ENCODE results near the gene SETD5.

SETD5 gene, protein sequence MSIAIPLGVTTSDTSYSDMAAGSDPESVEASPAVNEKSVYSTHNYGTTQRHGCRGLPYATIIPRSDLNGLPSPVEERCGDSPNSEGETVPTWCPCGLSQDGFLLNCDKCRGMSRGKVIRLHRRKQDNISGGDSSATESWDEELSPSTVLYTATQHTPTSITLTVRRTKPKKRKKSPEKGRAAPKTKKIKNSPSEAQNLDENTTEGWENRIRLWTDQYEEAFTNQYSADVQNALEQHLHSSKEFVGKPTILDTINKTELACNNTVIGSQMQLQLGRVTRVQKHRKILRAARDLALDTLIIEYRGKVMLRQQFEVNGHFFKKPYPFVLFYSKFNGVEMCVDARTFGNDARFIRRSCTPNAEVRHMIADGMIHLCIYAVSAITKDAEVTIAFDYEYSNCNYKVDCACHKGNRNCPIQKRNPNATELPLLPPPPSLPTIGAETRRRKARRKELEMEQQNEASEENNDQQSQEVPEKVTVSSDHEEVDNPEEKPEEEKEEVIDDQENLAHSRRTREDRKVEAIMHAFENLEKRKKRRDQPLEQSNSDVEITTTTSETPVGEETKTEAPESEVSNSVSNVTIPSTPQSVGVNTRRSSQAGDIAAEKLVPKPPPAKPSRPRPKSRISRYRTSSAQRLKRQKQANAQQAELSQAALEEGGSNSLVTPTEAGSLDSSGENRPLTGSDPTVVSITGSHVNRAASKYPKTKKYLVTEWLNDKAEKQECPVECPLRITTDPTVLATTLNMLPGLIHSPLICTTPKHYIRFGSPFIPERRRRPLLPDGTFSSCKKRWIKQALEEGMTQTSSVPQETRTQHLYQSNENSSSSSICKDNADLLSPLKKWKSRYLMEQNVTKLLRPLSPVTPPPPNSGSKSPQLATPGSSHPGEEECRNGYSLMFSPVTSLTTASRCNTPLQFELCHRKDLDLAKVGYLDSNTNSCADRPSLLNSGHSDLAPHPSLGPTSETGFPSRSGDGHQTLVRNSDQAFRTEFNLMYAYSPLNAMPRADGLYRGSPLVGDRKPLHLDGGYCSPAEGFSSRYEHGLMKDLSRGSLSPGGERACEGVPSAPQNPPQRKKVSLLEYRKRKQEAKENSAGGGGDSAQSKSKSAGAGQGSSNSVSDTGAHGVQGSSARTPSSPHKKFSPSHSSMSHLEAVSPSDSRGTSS (N-terminal part only)

DNA sequence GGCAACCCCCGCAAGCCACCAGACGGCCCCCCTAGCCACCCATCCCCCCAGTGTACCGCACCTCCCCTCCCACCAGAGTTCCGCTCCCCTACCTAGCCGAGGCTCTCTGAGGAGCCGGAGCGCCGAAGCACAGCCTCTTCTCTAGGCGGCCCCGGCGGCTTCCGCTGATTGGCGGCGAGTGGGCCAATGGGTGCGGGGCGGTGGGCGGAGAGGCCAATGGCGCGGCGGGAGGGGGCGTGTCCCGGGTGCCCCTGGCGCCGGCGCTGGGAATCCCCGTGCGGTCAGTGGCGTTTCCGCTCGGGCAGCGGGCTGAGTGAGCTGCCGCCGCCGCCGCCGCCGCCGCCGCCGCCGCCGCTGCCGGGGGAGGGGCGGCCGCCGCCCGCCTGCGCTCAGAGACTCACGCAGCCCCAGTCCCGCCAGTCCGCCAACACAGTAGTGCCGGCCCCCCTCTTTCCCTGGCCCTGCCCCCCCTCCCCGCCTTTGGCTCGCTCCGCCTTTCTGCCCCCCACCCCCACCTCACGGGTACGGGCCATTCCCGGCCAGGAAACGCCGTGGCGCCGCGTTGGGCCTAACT, at the start of gene SETD5:
Gene SETD5, plus strand, starts transcription at position 284 of the 574 bp plus-strand sequence. CDS start 31,324 bp downstream, outside the sequence.
- DNase-seq (ENCODE audit: low read depth in 2 of 2), result peak; percentile 96 to 97

GRCh38 chr3:9347887-9348286, 49.5 kb upstream of the SETD5 start:
- DNase-seq (ENCODE audit: low read depth in 2 of 2), result peak in 1 of 2 experiments; percentile 32

GRCh38 chr3:9349321-9350117, 47.9 kb upstream of the SETD5 start:
- DNase-seq (ENCODE audit: low read depth in 2 of 2), result peak; percentile 33 to 37

DNA sequence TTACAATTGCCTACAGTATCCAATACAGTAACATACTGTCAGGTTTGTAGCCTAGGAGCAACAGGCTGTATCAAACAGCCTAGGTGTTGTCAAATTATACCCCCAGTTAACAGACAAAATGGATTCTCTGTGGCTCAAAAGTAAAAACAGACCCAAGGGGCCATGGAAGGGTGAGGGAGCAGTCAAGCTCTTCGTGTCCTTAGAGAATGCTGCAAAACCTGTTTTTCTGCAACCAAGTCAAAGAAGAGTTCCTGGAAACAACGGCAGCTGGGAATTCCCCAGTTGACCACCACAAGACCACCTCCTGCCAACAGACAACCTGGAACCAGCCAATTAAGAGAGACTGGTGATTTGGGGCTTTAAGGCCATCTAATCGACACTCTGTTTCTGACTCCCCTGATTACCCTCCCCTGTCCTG, 45.7 kb upstream of the SETD5 start:
- no peak for DNase-seq (ENCODE audit: low read depth in 2 of 2)

DNA sequence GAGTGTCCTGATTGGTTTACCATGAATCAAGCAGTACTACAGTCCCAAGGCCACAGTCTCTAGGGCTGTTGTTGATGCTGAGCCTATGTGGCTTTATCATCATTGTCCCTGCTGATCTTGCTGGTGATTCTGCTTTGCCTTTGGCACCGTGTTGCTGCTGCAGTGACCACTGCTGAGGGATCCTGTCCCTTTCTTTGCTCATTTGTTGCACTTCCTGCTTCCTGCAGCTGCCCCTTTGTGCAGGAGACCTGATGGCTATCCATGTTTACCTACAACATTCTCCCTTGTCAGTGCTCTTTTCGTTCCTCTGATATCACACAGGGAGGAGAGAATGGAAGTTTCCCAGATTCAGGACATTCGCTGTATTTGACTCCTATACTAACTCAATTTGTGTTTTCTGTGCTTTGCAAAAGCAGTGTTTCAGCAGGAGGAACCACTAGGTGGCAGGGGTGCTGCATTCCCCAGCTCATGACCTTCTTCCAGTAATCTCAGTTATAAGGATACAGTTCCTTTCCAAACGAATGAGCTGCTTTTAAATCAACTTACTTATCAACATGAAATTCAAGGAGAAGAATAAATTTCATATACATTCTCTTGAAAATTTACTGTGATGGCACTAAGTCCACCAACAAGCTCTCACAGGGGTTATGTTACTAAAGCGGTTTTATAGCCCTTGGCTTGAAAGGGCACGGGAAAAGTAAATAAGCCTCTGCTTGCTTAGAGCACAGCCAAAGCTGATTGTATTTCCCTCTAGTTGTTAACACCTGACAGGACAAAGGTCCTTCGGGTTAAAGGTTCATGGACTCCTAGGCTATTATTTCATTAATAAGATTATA, 44.3 kb upstream of the SETD5 start:
- peak in 1 of 2 experiments; percentile 34 for DNase-seq (ENCODE audit: low read depth in 2 of 2)

GRCh38 chr3:9361691-9362388, 35.6 kb upstream of the SETD5 start:
- no peak for DNase-seq (ENCODE audit: low read depth in 2 of 2)

DNA sequence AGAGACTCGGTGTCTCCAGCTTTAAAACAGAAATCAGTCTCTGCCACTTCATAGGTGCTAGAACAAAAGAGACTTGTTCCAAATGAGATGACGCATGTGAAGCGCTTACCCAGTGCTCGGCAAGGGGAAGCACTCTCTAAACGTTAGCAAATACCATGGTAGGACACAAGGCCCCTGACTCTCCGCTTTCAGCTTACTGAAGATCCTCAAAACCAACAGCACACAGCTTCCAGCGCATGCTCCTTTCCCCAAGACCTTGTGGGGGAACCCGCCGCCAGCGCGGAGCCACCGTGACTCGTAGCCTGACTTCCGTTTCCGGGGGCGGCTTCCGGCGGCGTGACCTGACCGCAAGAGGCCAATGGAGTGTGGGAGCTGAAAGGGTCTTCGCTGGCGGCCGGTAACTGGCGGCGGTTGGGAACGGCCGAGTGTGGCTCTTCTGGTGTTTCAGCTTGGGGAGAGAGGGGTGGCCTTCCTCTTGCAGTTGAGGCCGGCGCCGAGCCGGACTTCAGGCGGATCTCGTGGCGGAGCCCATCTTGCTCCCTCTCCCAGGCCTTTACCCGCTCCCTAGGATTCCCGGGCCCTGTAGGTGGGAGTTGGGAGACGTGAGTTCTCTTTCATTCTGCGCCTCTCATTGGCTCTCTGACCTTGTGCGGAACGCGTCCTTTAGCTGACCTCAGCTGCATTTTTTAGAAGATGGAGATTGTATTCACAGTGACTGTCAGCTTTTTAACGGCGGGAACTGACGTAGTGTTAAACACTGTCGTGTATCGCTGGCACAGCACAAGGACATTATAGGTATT, 34.5 kb upstream of the SETD5 start, which contains the start of gene THUMPD3:
Gene THUMPD3, plus strand, starts transcription at position 324 of the 800 bp plus-strand sequence. CDS start 2,015 bp downstream, outside the sequence.
- DNase-seq (ENCODE audit: low read depth in 2 of 2), result peak; percentile 72

DNA sequence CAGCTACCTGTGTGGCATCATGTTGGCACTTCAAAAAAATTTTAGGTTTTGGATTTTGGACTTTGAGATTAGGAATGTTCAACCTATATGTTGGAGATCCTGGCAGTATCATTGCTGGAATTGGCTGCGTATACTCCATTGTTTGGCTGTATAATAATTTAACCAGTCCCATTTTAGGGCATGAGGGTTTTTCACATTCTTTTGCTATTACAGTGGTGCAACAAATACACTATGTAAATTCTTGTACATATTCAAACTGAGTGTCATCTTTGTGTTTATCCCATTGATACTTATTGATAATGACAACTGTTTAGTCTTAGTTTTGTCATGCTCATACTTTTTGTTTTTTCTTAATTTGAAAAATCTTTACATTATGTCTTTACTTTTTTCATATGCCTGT, 27.9 kb upstream of the SETD5 start:
- no peak for DNase-seq (ENCODE audit: low read depth in 2 of 2)

DNA sequence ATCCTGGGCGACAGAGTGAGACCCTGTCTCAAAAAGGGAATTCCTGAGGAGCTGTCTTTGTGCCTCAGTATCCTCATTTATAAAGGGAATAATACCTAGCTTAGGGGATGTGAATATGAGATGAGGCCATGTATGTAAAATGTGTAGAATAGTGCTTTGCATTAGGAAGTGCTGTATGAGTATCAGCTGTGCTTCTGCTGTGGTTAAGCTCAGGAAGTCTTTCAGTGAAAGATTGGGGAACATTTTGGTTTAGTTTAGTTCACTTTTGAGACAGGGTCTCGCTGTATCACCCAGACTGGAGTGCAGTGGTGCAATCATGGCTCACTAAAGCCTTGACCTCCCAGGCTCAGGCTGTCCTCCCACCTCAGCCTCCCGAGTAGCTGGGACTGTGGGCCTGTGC, 23.9 kb upstream of the SETD5 start:
- DNase-seq (ENCODE audit: low read depth in 2 of 2), result no peak

- no peak for DNase-seq (ENCODE audit: low read depth in 2 of 2)
Observed at GRCh38 chr3:9377981-9378380, 19.4 kb upstream of the SETD5 start.

DNA sequence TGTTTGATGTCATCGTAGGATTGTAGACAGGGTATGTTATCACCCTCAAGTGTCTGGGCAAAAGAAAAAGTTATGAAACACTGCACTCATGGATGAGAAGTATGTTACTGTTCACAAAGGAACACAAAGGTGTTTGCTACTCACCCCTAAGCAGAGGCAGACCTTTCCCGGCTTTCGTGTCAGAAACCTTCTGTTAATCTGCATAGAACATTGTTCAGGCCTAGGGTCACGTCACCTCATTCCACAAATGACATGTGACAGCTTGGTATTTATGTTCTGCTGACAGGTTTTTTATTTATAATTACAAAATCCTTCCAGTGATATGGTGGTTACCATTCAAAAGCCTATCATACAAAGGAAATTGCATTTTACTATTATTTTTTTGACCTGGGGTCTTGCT, 18.1 kb upstream of the SETD5 start:
- DNase-seq (ENCODE audit: low read depth in 2 of 2), result no peak

DNA sequence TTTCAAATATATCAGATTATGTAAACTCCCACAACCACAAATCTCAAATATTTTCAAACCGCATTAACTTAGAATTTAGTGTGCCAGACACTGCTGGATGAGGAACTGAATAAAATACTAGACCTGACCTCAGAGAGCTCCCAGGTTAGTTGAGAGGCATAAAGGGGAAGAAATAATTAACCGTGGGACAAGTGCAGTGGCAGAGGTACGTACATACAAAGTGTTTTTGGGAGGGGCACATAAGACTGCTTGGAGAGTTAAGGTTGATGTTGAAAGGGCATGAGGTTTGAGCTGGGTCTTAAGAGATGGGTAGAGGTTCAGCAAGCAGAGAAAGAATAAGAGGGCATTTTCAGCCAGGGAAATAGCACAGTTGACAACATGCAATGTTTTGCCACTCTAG, 17.4 kb upstream of the SETD5 start:
- DNase-seq (ENCODE audit: low read depth in 2 of 2), result no peak

DNA sequence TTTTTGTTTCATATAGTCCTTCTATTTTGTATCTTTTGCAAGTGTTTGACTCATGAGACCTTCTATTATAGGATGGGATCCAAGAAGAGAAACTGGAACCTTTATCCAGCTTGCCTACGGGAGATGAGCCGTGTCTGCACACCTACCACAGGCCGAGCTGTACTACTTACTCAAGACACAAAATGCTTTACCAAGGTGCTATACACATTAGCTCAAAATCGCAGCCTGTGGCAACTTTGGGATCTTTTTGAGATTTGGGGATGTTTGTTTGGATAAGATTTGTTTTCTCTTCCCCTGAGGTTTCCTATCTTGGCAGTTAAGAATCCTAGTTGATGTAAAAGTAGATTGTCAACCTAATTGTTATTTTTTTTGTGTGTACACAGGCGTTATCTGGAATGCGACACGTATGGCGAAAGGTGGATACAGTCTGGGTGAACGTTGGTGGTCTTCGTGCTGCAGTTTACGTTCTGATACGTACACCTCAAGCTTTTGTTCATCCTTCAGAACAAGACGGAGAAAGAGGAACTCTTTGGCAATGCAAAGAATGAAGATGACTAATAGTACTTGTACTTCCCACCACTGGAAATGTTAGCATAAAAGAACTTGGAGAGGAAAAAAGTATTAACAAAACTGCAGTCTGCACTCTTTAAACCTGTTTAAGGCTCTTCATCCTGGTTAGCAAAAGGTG, 13.1 kb upstream of the SETD5 start:
- DNase-seq (ENCODE audit: low read depth in 2 of 2), result no peak

GRCh38 chr3:9385187-9386077, 12.0 kb upstream of the SETD5 start:
- DNase-seq (ENCODE audit: low read depth in 2 of 2), result no peak

GRCh38 chr3:9386078-9386459, 11.3 kb upstream of the SETD5 start:
- DNase-seq (ENCODE audit: low read depth in 2 of 2), result no peak

GRCh38 chr3:9386501-9387321, 10.7 kb upstream of the SETD5 start:
- no peak for DNase-seq (ENCODE audit: low read depth in 2 of 2)
